Measurements from ENCODE around the gene TMX4. TPM values are rescaled to one million over a fixed set of nuclear protein-coding genes. Genes with fewer than 3 reads are reported as not detected.
A peak's percentile ranks its signal among the peaks of the same experiment; 100 is the strongest.

TMX4 gene
- total RNA-seq (2022) = 47.4 and 60.5 TPM in 2 replicates
- Bru-seq, nascent RNA = percentile 87 among the genes with signal in this experiment
- BruChase-seq, experiment 1, labeled RNA remaining after a 6-hour chase = percentile 90 among the genes with signal in this experiment
- percentile 78 among the genes with signal in this experiment for BruChase-seq, experiment 2, labeled RNA remaining after a 2-hour chase
- long read RNA-seq, full-length matches to known transcripts = 136 of 153 reads
- long read RNA-seq, partial matches to known transcripts = 1 of 153 reads
- long read RNA-seq, other reads (novel, unspliced or antisense) = 16 of 153 reads

- Mint-ChIP-seq H3K4me1 (ENCODE audit: insufficient read depth, unreplicated experiment) (peaks cover 13% of the 10 kb centered on the region), H3K27me3 (ENCODE audit: insufficient read depth, unreplicated experiment) (no peaks in the 10 kb centered on the region), H3K36me3 (ENCODE audit: insufficient read depth, unreplicated experiment) (no peaks in the 10 kb centered on the region), H3K4me3 (ENCODE audit: unreplicated experiment) (peak within 1 kb of the TSS; percentile 92), H3K27ac (ENCODE audit: low read depth, unreplicated experiment) (peak within 1 kb of the TSS; percentile 68), H3K9me3 (ENCODE audit: unreplicated experiment) (no peaks in the 10 kb centered on the region)
- intact Hi-C loops (cut with micrococcal nuclease) = no loop called here
- peak; percentile 17 for TF ChIP-seq CTCF (IDR thresholded peaks at IDR 0.05; ENCODE audit: unreplicated experiment)
- ChIA-PET POLR2A (interaction anchor here (0.6 to 2.8 kb wide), 19 partner anchors 8 to 1897 kb away, joined by 3 to 11 read pairs (median 4); partner anchors contain the start of gene FERMT1), CTCF (interaction anchor here (0.6 to 1.5 kb wide), 6 partner anchors 25 to 1012 kb away, joined by 3 to 7 read pairs (median 3); no protein-coding TSS in a partner anchor)
- peak; percentile 95 for DNase-seq (ENCODE audit: unreplicated experiment)
- no TSS peak for BruUV-seq (replicated peaks)
Observed at GRCh38 chr20:8019246-8019997, at the start of gene TMX4. TMX4 (minus strand) TSS chr20:8019761; CDS start chr20:8019613, 148 bp downstream.

DNA sequence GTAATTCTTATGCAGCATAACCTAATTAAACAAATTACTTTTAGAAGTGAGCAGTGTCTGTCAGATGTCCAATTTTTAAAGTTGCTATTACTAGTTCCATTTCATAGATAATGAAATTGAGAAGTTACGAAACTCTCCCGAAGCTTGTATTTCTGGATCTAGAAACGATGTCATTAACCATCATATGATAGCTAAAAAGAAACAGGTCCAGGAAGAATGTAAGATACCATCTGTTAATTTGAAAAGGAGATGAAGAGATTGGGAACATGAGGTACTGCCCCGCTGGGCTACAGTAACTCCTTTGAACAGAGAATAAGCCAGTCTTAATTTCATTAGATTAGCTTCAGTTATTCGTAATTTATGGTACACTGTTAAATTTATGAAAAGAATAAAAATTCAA, 47.5 kb upstream of the TMX4 start:
- CTCF ChIA-PET = interaction anchor here (2.0 kb wide), 1 partner anchor 23 kb away, joined by 12 read pairs; no protein-coding TSS in a partner anchor

DNA sequence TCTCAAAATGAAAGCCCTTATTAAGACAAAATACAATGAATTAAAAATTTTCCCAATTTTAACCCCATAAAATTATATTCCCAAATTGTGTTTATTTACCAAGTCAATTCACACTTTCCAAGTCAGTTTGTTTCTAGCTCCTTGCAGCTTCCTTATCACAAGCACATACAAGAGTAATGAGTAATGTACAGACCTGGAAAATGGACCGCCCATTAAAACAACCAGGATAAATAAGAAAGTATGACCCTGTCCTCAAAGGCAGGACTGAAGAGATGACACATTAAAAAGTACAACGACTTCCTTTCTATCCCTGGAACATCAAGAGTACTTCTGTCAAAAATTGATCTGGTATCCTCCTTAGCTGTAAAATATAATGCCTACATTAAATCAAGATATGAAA, 47.1 kb upstream of the TMX4 start:
- intact Hi-C loops (cut with micrococcal nuclease) = no loop called here
- no peak for DNase-seq (ENCODE audit: unreplicated experiment)
- no peaks in the 10 kb centered on the region for H3K27me3 Mint-ChIP-seq (ENCODE audit: insufficient read depth, unreplicated experiment)
- H3K27ac Mint-ChIP-seq (ENCODE audit: low read depth, unreplicated experiment) = no peak overlapping the region
- no peaks in the 10 kb centered on the region for H3K4me1 Mint-ChIP-seq (ENCODE audit: insufficient read depth, unreplicated experiment)
- no TSS peak for BruUV-seq (replicated peaks)
- TF ChIP-seq CTCF (IDR thresholded peaks at IDR 0.05; ENCODE audit: unreplicated experiment) = no peak
- no peaks in the 10 kb centered on the region for H3K36me3 Mint-ChIP-seq (ENCODE audit: insufficient read depth, unreplicated experiment)
- H3K9me3 Mint-ChIP-seq (ENCODE audit: unreplicated experiment) = no peaks in the 10 kb centered on the region
- ChIA-PET CTCF (interaction anchor here (0.5 to 2.0 kb wide), 2 partner anchors 23 to 371 kb away, joined by 3 to 12 read pairs; no protein-coding TSS in a partner anchor), POLR2A (interaction anchor here (0.6 kb wide), 1 partner anchor 105 kb away, joined by 3 read pairs; no protein-coding TSS in a partner anchor)
- no peak overlapping the region for H3K4me3 Mint-ChIP-seq (ENCODE audit: unreplicated experiment)

More for the DNA sequence above, 47.5 kb upstream of the TMX4 start:
- Mint-ChIP-seq H3K27ac (ENCODE audit: low read depth, unreplicated experiment) (no peak overlapping the region), H3K9me3 (ENCODE audit: unreplicated experiment) (no peaks in the 10 kb centered on the region), H3K27me3 (ENCODE audit: insufficient read depth, unreplicated experiment) (no peaks in the 10 kb centered on the region), H3K36me3 (ENCODE audit: insufficient read depth, unreplicated experiment) (no peaks in the 10 kb centered on the region), H3K4me1 (ENCODE audit: insufficient read depth, unreplicated experiment) (no peaks in the 10 kb centered on the region), H3K4me3 (ENCODE audit: unreplicated experiment) (no peak overlapping the region)
- DNase-seq (ENCODE audit: unreplicated experiment) = no peak
- TF ChIP-seq CTCF (IDR thresholded peaks at IDR 0.05; ENCODE audit: unreplicated experiment) = no peak
- intact Hi-C loops (cut with micrococcal nuclease) = no loop called here
- BruUV-seq (replicated peaks) = no TSS peak
- POLR2A ChIA-PET = interaction anchor here (0.6 kb wide), 1 partner anchor 106 kb away, joined by 3 read pairs; no protein-coding TSS in a partner anchor

DNA sequence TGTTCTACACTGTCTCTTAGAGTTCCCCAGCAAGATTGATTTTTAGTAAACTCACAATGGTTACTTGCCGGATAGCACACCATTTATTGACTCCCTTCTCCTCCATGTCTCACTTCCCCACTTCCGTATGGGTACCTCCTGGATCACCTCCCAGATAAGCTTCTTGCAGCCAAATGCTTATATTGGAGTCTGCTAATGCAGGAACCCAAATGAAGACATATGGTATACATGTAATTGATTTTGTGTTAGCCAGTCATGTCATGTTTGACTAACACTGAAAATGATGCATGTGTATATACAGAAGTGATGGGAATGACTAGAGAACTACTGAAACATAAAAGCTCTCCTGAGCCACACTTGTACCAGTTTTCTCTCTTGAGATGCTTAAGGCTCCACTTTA, 46.1 kb upstream of the TMX4 start:
- no peaks in the 10 kb centered on the region for H3K36me3 Mint-ChIP-seq (ENCODE audit: insufficient read depth, unreplicated experiment)
- intact Hi-C loops (cut with micrococcal nuclease) = no loop called here
- ChIA-PET CTCF (interaction anchor here (0.6 to 2.0 kb wide), 4 partner anchors 19 to 657 kb away, joined by 3 to 12 read pairs (median 5); no protein-coding TSS in a partner anchor), POLR2A (interaction anchor here (0.6 kb wide), 1 partner anchor 17 kb away, joined by 3 read pairs; no protein-coding TSS in a partner anchor)
- no peaks in the 10 kb centered on the region for H3K9me3 Mint-ChIP-seq (ENCODE audit: unreplicated experiment)
- no peak for DNase-seq (ENCODE audit: unreplicated experiment)
- TF ChIP-seq CTCF (IDR thresholded peaks at IDR 0.05; ENCODE audit: unreplicated experiment) = no peak
- H3K4me3 Mint-ChIP-seq (ENCODE audit: unreplicated experiment) = no peak overlapping the region
- no peak overlapping the region for H3K27ac Mint-ChIP-seq (ENCODE audit: low read depth, unreplicated experiment)
- no peaks in the 10 kb centered on the region for H3K27me3 Mint-ChIP-seq (ENCODE audit: insufficient read depth, unreplicated experiment)
- H3K4me1 Mint-ChIP-seq (ENCODE audit: insufficient read depth, unreplicated experiment) = no peaks in the 10 kb centered on the region
- no TSS peak for BruUV-seq (replicated peaks)

All from MCF 10A (cell line).